AG04449 (cell line): ENCODE data around the gene TJP1.

Source experiments
- CTCF ChIA-PET: fragments of 350-600 bp; formaldehyde crosslinking; extraction: SDS; loops from one replicate; lab custom pipeline; 2021; ENCODE audit warnings: antibody characterized with exemption; lab: Yijun Ruan, JAX
- POLR2A ChIA-PET: fragments of 400-600, 350-600 bp; formaldehyde crosslinking; extraction: SDS; loops from one replicate; lab custom pipeline; 2020; ENCODE audit warnings: antibody characterized with exemption, inconsistent platforms; lab: Yijun Ruan, JAX
- DNase-seq: peaks from one replicate; pipeline ENCODE4 v3.0.0-alpha.2; 2010; ENCODE audit warnings: low read depth, low spot score
- H3K4me3 ChIP-seq: 2 replicates; pipeline ENCODE4 v1.5.1; 2011; ENCODE audit warnings: low read depth, mild to moderate bottlenecking, control low read depth, low read length
- CTCF ChIP-seq: IDR thresholded peaks from one replicate; pipeline ENCODE4 v1.5.1; 2011; ENCODE audit warnings: mild to moderate bottlenecking, moderate library complexity, low read length, control low read depth, inconsistent platforms; ENCODE audit not compliant: insufficient read depth; ENCODE audit errors: missing control alignments

The TJP1 gene

DNA sequence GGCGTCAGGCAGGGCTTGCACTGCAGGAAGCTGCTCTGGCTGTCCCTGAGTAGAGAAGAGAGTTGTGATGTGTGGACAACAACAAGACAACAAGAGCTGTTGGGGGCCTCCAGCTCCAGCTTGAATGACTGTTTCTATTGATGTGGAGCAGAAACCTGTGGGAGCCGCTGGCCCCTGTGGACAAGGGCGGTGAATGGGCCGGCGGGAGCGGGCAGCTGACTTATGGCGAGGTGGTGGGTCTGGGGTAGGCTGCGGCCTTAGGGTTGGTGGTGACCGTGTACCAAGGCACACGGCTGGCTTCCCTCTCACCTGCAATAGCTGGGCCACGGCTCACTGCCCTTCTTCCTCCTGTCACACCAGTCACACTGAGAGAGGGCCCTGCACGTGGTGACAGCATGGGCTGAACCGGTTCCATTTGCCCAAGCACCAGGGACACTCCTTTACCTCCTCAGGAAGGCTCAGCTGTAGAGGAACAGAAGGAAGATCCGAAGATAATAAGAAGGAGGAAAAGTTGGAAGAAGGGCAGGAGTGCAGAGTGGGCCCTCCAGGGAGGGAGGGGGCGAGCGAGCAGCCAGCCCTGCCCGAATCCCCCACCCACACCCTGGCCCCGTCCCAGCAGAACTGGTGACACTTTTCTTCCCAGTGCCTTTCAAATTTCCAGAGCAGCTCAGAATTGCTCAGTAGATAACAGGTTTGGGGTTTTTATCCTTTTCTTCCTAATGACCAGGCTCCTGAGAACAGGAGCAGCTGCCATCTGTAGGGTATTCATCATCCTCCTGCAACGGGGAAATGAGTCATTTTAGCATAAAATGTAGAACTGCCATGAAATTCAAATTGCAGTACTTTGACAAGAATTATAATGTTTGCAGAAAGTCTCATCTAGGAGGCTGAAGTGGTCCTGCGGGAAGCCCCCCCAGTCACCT is 136.9 kb downstream of the TJP1 start:
- no peak for TF ChIP-seq CTCF
- no peak overlapping the region for H3K4me3 ChIP-seq
- DNase-seq, result no peak
- POLR2A ChIA-PET, result interaction anchor here (0.7 kb wide), 1 partner anchor 20 kb away, joined by 3 read pairs; no protein-coding TSS in a partner anchor
- CTCF ChIA-PET, result interaction anchor here (1.3 to 1.7 kb wide), 2 partner anchors 9 to 14 kb away, joined by 3 to 5 read pairs; no protein-coding TSS in a partner anchor

DNA sequence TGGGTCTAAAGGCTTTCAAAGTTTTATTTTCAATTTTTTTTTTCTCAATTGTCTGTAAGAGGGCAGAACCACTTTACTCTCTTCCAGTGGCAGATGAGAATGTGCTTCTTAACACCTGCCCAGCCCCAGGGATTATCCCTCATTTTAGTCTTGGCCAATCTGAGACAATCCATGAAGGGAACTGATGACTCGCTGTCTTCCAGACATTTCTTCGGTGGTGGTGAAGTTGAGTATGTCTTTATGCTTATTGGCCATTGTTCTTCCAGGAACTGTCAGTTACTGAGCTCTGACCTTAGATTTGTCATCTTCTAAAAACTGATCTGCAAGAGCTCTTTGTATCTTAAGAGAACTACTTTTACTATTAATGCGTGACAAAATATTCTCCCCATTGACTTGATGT is 139.5 kb downstream of the TJP1 start:
- ChIA-PET POLR2A (no interaction called here), CTCF (interaction anchor here (0.7 to 2.5 kb wide), 3 partner anchors 14 to 579 kb away, joined by 4 to 8 read pairs (median 4); no protein-coding TSS in a partner anchor)
- no peak for TF ChIP-seq CTCF
- H3K4me3 ChIP-seq, result no peak overlapping the region
- no peak for DNase-seq

DNA sequence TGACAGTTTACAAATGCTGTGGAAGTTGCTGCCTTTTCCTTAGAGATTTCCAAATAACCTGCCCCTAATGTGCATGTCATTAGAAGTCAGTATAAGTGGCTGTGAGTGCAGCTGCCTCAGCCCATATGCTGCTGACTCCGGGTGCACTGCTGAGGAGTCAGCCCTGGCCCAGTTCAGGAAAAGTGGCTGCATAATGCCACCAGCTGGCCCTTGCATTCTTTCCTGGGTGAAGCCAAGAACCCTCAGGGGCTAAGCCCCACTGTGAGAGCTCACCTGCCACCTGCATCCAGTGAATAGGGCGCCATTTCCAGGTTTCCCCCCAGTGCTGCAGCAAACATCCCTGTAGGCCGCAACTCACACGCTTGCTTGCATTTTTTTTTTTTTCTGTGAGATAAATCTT is 139.9 kb downstream of the TJP1 start:
- H3K4me3 ChIP-seq, result no peak overlapping the region
- DNase-seq, result no peak
- POLR2A ChIA-PET, result no interaction called here
- no peak for TF ChIP-seq CTCF
- CTCF ChIA-PET, result interaction anchor here (0.7 to 2.5 kb wide), 3 partner anchors 14 to 579 kb away, joined by 4 to 8 read pairs (median 4); no protein-coding TSS in a partner anchor

DNA sequence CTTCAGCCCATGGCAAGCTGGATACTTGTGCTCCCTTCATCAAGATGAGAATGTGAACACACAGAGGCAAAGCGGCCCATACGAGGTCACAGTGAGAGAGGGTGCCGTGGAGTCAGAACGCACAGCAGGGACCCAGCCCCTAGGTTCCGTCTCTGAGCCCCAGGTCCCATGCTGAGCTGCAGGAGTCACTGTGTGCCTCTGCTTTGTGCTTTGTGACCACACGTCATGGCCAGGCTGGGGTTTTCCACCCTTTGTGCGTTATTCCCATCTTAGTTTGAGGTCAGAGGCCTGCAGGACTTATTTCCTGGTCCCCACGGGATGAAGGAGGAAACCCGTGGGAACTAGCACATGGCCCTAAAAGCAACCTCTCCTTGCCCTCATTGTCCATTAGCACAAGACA is 140.3 kb downstream of the TJP1 start:
- no peak overlapping the region for H3K4me3 ChIP-seq
- TF ChIP-seq CTCF, result no peak
- ChIA-PET POLR2A (no interaction called here), CTCF (interaction anchor here (1.0 to 2.5 kb wide), 2 partner anchors 13 to 244 kb away, joined by 4 to 8 read pairs; no protein-coding TSS in a partner anchor)
- no peak for DNase-seq

DNA sequence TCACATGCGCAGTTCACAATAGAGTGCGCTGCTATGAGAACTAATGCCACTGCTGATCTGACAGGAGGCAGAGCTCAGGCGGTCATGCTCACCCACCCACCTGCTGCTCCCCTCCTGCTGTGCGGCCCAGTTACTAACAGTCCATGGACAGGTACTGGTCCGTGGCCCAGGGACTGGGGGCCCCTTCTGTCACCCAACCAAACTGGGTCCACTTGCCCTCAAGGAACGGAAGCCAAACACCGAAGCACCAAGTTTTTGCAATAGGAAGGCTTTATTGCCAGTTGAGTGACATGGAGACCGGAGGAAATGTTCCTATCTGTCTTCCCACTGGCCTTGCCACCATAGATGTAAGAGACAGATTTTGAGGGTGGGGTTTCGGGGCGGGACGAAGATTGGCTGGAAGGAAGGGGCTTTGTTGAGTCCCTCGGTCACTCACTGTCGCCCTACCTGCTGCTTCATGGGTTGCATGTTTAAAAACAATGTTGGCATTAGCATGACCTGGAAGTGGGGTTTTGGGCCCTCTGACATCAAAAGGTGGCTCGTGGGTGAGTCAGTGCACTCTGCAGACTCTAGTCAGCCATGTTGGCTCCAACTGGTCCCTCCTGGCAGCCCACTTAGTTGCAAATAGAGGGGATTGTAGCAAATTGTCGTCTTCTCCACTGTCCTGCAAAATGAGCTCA is 141.0 kb downstream of the TJP1 start:
- DNase-seq, result no peak
- no peak overlapping the region for H3K4me3 ChIP-seq
- ChIA-PET CTCF (interaction anchor here (2.5 kb wide), 1 partner anchor 13 kb away, joined by 8 read pairs; no protein-coding TSS in a partner anchor), POLR2A (no interaction called here)
- TF ChIP-seq CTCF, result no peak
